ENCODE results near the gene SMIM22.

The SMIM22 gene

GRCh38 chr16:4795181-4795827 is at the start of gene SMIM22:
SMIM22 (plus strand) TSS chr16:4795369; CDS start chr16:4795735, 366 bp downstream.
- peaks cover 12 to 15% of the 10 kb centered on the region in 2 donors for H3K36me3 ChIP-seq (ENCODE audit: control insufficient read depth in 2 of 2, insufficient read depth in 2 of 2, low read length in 2 of 2)
- H3K27me3 ChIP-seq (ENCODE audit: control insufficient read depth in 2 of 2, insufficient read depth in 2 of 2, low read length in 2 of 2) = no peaks in the 10 kb centered on the region
- H3K4me3 ChIP-seq (ENCODE audit: low read length in 2 of 2) = peak within 1 kb of the TSS; percentile 73 to 93
- H3K9ac ChIP-seq (ENCODE audit: low read depth in 1 of 2, low read length in 2 of 2) = peak within 1 kb of the TSS; percentile 75 to 84
- peaks cover 3 to 14% of the 10 kb centered on the region in 2 donors for H3K4me1 ChIP-seq (ENCODE audit: control insufficient read depth in 2 of 2, insufficient read depth in 2 of 2, low read length in 2 of 2)
- H3K27ac ChIP-seq (ENCODE audit: low read depth in 2 of 2, low read length in 2 of 2) = peak within 1 kb of the TSS; percentile 84 to 85
- H3K9me3 ChIP-seq (ENCODE audit: control insufficient read depth in 2 of 2, low read length in 2 of 2) = no peaks in the 10 kb centered on the region

GRCh38 chr16:4746215-4746614 is 49.0 kb upstream of the SMIM22 start:
- Histone ChIP-seq H3K27me3 (ENCODE audit: control insufficient read depth in 2 of 2, insufficient read depth in 2 of 2, low read length in 2 of 2) (no peaks in the 10 kb centered on the region), H3K27ac (ENCODE audit: low read depth in 2 of 2, low read length in 2 of 2) (no peak overlapping the region), H3K4me1 (ENCODE audit: control insufficient read depth in 2 of 2, insufficient read depth in 2 of 2, low read length in 2 of 2) (peaks cover 6 to 12% of the 10 kb centered on the region in 2 donors), H3K9ac (ENCODE audit: low read depth in 1 of 2, low read length in 2 of 2) (no peak overlapping the region), H3K36me3 (ENCODE audit: control insufficient read depth in 2 of 2, insufficient read depth in 2 of 2, low read length in 2 of 2) (peaks cover 4 to 5% of the 10 kb centered on the region in 2 donors), H3K4me3 (ENCODE audit: low read length in 2 of 2) (no peak overlapping the region), H3K9me3 (ENCODE audit: control insufficient read depth in 2 of 2, low read length in 2 of 2) (no peaks in the 10 kb centered on the region)

GRCh38 chr16:4746991-4747574 is 48.1 kb upstream of the SMIM22 start:
- Histone ChIP-seq H3K4me3 (ENCODE audit: low read length in 2 of 2) (no peak overlapping the region), H3K27ac (ENCODE audit: low read depth in 2 of 2, low read length in 2 of 2) (peak overlapping the region in 1 of 2 donors; percentile 56), H3K4me1 (ENCODE audit: control insufficient read depth in 2 of 2, insufficient read depth in 2 of 2, low read length in 2 of 2) (peaks cover 6 to 12% of the 10 kb centered on the region in 2 donors), H3K36me3 (ENCODE audit: control insufficient read depth in 2 of 2, insufficient read depth in 2 of 2, low read length in 2 of 2) (peaks cover 9 to 11% of the 10 kb centered on the region in 2 donors), H3K9ac (ENCODE audit: low read depth in 1 of 2, low read length in 2 of 2) (no peak overlapping the region), H3K27me3 (ENCODE audit: control insufficient read depth in 2 of 2, insufficient read depth in 2 of 2, low read length in 2 of 2) (no peaks in the 10 kb centered on the region), H3K9me3 (ENCODE audit: control insufficient read depth in 2 of 2, low read length in 2 of 2) (no peaks in the 10 kb centered on the region)

GRCh38 chr16:4747906-4748681 is 47.1 kb upstream of the SMIM22 start:
- H3K9ac ChIP-seq (ENCODE audit: low read depth in 1 of 2, low read length in 2 of 2) = no peak overlapping the region
- peak overlapping the region in 1 of 2 donors; percentile 56 for H3K27ac ChIP-seq (ENCODE audit: low read depth in 2 of 2, low read length in 2 of 2)
- H3K4me3 ChIP-seq (ENCODE audit: low read length in 2 of 2) = no peak overlapping the region
- H3K4me1 ChIP-seq (ENCODE audit: control insufficient read depth in 2 of 2, insufficient read depth in 2 of 2, low read length in 2 of 2) = peaks cover 3 to 8% of the 10 kb centered on the region in 2 donors
- H3K9me3 ChIP-seq (ENCODE audit: control insufficient read depth in 2 of 2, low read length in 2 of 2) = no peaks in the 10 kb centered on the region
- H3K27me3 ChIP-seq (ENCODE audit: control insufficient read depth in 2 of 2, insufficient read depth in 2 of 2, low read length in 2 of 2) = no peaks in the 10 kb centered on the region
- peaks cover 10 to 18% of the 10 kb centered on the region in 2 donors for H3K36me3 ChIP-seq (ENCODE audit: control insufficient read depth in 2 of 2, insufficient read depth in 2 of 2, low read length in 2 of 2)

- H3K27ac ChIP-seq (ENCODE audit: low read depth in 2 of 2, low read length in 2 of 2) = no peak overlapping the region
- H3K36me3 ChIP-seq (ENCODE audit: control insufficient read depth in 2 of 2, insufficient read depth in 2 of 2, low read length in 2 of 2) = peaks cover 15 to 25% of the 10 kb centered on the region in 2 donors
- no peak overlapping the region for H3K4me3 ChIP-seq (ENCODE audit: low read length in 2 of 2)
Observed at GRCh38 chr16:4748682-4749411, 46.3 kb upstream of the SMIM22 start.

GRCh38 chr16:4749700-4750257 is 45.4 kb upstream of the SMIM22 start:
- H3K36me3 ChIP-seq (ENCODE audit: control insufficient read depth in 2 of 2, insufficient read depth in 2 of 2, low read length in 2 of 2) = peaks cover 20 to 30% of the 10 kb centered on the region in 2 donors
- H3K9me3 ChIP-seq (ENCODE audit: control insufficient read depth in 2 of 2, low read length in 2 of 2) = no peaks in the 10 kb centered on the region
- no peaks in the 10 kb centered on the region for H3K27me3 ChIP-seq (ENCODE audit: control insufficient read depth in 2 of 2, insufficient read depth in 2 of 2, low read length in 2 of 2)
- no peak overlapping the region for H3K9ac ChIP-seq (ENCODE audit: low read depth in 1 of 2, low read length in 2 of 2)
- H3K4me1 ChIP-seq (ENCODE audit: control insufficient read depth in 2 of 2, insufficient read depth in 2 of 2, low read length in 2 of 2) = peaks cover 2 to 3% of the 10 kb centered on the region in 2 donors
- H3K27ac ChIP-seq (ENCODE audit: low read depth in 2 of 2, low read length in 2 of 2) = no peak overlapping the region
- no peak overlapping the region for H3K4me3 ChIP-seq (ENCODE audit: low read length in 2 of 2)

More at GRCh38 chr16:4748682-4749411, 46.3 kb upstream of the SMIM22 start:
- no peaks in the 10 kb centered on the region for H3K27me3 ChIP-seq (ENCODE audit: control insufficient read depth in 2 of 2, insufficient read depth in 2 of 2, low read length in 2 of 2)
- H3K4me1 ChIP-seq (ENCODE audit: control insufficient read depth in 2 of 2, insufficient read depth in 2 of 2, low read length in 2 of 2) = peaks cover 2 to 3% of the 10 kb centered on the region in 2 donors
- H3K9ac ChIP-seq (ENCODE audit: low read depth in 1 of 2, low read length in 2 of 2) = no peak overlapping the region
- no peaks in the 10 kb centered on the region for H3K9me3 ChIP-seq (ENCODE audit: control insufficient read depth in 2 of 2, low read length in 2 of 2)

- Histone ChIP-seq H3K9ac (ENCODE audit: low read depth in 1 of 2, low read length in 2 of 2) (no peak overlapping the region), H3K27me3 (ENCODE audit: control insufficient read depth in 2 of 2, insufficient read depth in 2 of 2, low read length in 2 of 2) (no peaks in the 10 kb centered on the region), H3K9me3 (ENCODE audit: control insufficient read depth in 2 of 2, low read length in 2 of 2) (peaks cover 0 to 2% of the 10 kb centered on the region in 2 donors), H3K36me3 (ENCODE audit: control insufficient read depth in 2 of 2, insufficient read depth in 2 of 2, low read length in 2 of 2) (peaks cover 25 to 38% of the 10 kb centered on the region in 2 donors), H3K4me1 (ENCODE audit: control insufficient read depth in 2 of 2, insufficient read depth in 2 of 2, low read length in 2 of 2) (peaks cover 2 to 3% of the 10 kb centered on the region in 2 donors), H3K27ac (ENCODE audit: low read depth in 2 of 2, low read length in 2 of 2) (no peak overlapping the region), H3K4me3 (ENCODE audit: low read length in 2 of 2) (no peak overlapping the region)
Observed at GRCh38 chr16:4750896-4751295, 44.3 kb upstream of the SMIM22 start.

GRCh38 chr16:4752351-4753100 is 42.6 kb upstream of the SMIM22 start:
- Histone ChIP-seq H3K27me3 (ENCODE audit: control insufficient read depth in 2 of 2, insufficient read depth in 2 of 2, low read length in 2 of 2) (no peaks in the 10 kb centered on the region), H3K36me3 (ENCODE audit: control insufficient read depth in 2 of 2, insufficient read depth in 2 of 2, low read length in 2 of 2) (peaks cover 26 to 39% of the 10 kb centered on the region in 2 donors), H3K9me3 (ENCODE audit: control insufficient read depth in 2 of 2, low read length in 2 of 2) (peaks cover 0 to 2% of the 10 kb centered on the region in 2 donors), H3K9ac (ENCODE audit: low read depth in 1 of 2, low read length in 2 of 2) (no peak overlapping the region), H3K27ac (ENCODE audit: low read depth in 2 of 2, low read length in 2 of 2) (no peak overlapping the region), H3K4me1 (ENCODE audit: control insufficient read depth in 2 of 2, insufficient read depth in 2 of 2, low read length in 2 of 2) (peaks cover 0 to 2% of the 10 kb centered on the region in 2 donors), H3K4me3 (ENCODE audit: low read length in 2 of 2) (no peak overlapping the region)

GRCh38 chr16:4753227-4753626 is 41.9 kb upstream of the SMIM22 start:
- Histone ChIP-seq H3K4me1 (ENCODE audit: control insufficient read depth in 2 of 2, insufficient read depth in 2 of 2, low read length in 2 of 2) (no peaks in the 10 kb centered on the region), H3K27ac (ENCODE audit: low read depth in 2 of 2, low read length in 2 of 2) (no peak overlapping the region), H3K36me3 (ENCODE audit: control insufficient read depth in 2 of 2, insufficient read depth in 2 of 2, low read length in 2 of 2) (peaks cover 26 to 43% of the 10 kb centered on the region in 2 donors), H3K27me3 (ENCODE audit: control insufficient read depth in 2 of 2, insufficient read depth in 2 of 2, low read length in 2 of 2) (no peaks in the 10 kb centered on the region), H3K9me3 (ENCODE audit: control insufficient read depth in 2 of 2, low read length in 2 of 2) (peaks cover 0 to 2% of the 10 kb centered on the region in 2 donors), H3K4me3 (ENCODE audit: low read length in 2 of 2) (no peak overlapping the region), H3K9ac (ENCODE audit: low read depth in 1 of 2, low read length in 2 of 2) (no peak overlapping the region)

Data from mucosa of rectum (tissue), 2 donors.